Fibroblast of lung (primary cell): ENCODE measurements around the gene DENND6B.

Experiments used
- CTCF ChIP-seq, 2 donors: IDR thresholded peaks in 1 of 2; conservative IDR thresholded peaks in 1 of 2; 1 replicate in 1 of 2; 2 replicates in 1 of 2; pipeline ENCODE4 v1.5.1; 2011 to 2012; ENCODE audit warnings: low read length in 2 of 2, control low read depth in 1 of 2, inconsistent platforms in 1 of 2, low read depth in 1 of 2, mild to moderate bottlenecking in 1 of 2
- EZH2 ChIP-seq: IDR thresholded peaks from 2 replicates; pipeline ENCODE4 v1.5.1; 2012; ENCODE audit warnings: low read length, control low read depth, mild to moderate bottlenecking; ENCODE audit errors: missing control alignments

- no peak for TF ChIP-seq CTCF (conservative IDR thresholded peaks at IDR 0.05 in 1 of 2, IDR thresholded peaks at IDR 0.05 in 1 of 2; ENCODE audit: low read depth in 1 of 2, low read length in 2 of 2)
- TF ChIP-seq EZH2 = no peak
These were observed 41.1 kb upstream of the DENND6B start for GRCh38 chr22:50367778-50368500.
